GM12878 (cell line): ENCODE data around the gene MYBPHL. TPM values are rescaled to one million over a fixed set of nuclear protein-coding genes. Genes with fewer than 3 reads are reported as not detected.
A peak's percentile ranks its signal among the peaks of the same experiment; 100 is the strongest.

Source experiments
- BACH1 ChIP-seq: fragments of 450-650 bp; IDR thresholded peaks from 2 replicates; pipeline ENCODE4 v1.6.1; 2017; ENCODE audit warnings: mild to moderate bottlenecking, borderline replicate concordance
- RCOR1 ChIP-seq: conservative IDR thresholded peaks from 2 replicates; pipeline ENCODE4 v1.6.1; 2012; ENCODE audit warnings: low read depth, low read length, improper control_type of control experiment
- SMARCA5 ChIP-seq: fragments of 450-650 bp; IDR thresholded peaks from 2 replicates; pipeline ENCODE4 v1.6.1; 2017; ENCODE audit warnings: mild to moderate bottlenecking
- SPI1 ChIP-seq: IDR thresholded peaks from 2 replicates; pipeline ENCODE4 v1.6.1; 2011; ENCODE audit warnings: low read depth, mild to moderate bottlenecking, low read length, moderate library complexity, borderline replicate concordance; ENCODE audit not compliant: insufficient read depth
- SREBF1 ChIP-seq: IDR thresholded peaks from 2 replicates; pipeline ENCODE4 v1.6.1; 2012; ENCODE audit warnings: mild to moderate bottlenecking, low read length
- TCF3 ChIP-seq: IDR thresholded peaks from 2 replicates; pipeline ENCODE4 v1.6.1; 2012; ENCODE audit warnings: low read depth, mild to moderate bottlenecking, low read length, borderline replicate concordance; ENCODE audit not compliant: insufficient read depth
- ZNF622 ChIP-seq: fragments of 450-650 bp; IDR thresholded peaks from 2 replicates; pipeline ENCODE4 v1.6.1; 2017; ENCODE audit warnings: mild to moderate bottlenecking, inconsistent platforms
- polyA plus RNA-seq, 11 experiments: library from polyadenylated mRNA; depleted of rRNA in 4 of 11; unstranded in 6 of 11; stranded (reverse) in 5 of 11; fragments of >200 nt; fragmentation: Nextera tagmentation in 4 of 11; fragmentation: Illumina TruSeq in 1 of 11; extraction: Ambion mirVana in 4 of 11; extraction: Trizol in 1 of 11; gene quantifications; 1 replicate in 1 of 11; 2 replicates in 10 of 11; pipeline versions ENCODE4 v1.2.1 to v1.2.3, GENCODE V29; 2011 to 2016; ENCODE audit warnings: inconsistent platforms in 2 of 11, missing spikeins in 2 of 11, low read depth in 1 of 11
- total RNA-seq, 4 experiments: library from RNA; depleted of rRNA in 3 of 4; stranded (reverse); fragments of >200 nt in 3 of 4; fragmentation: Illumina TruSeq in 1 of 4; extraction: Trizol in 1 of 4; gene quantifications; 2 replicates each; pipeline versions ENCODE4 v1.2.1 to v1.2.3, GENCODE V29; 2013 to 2021
- TF ChIP-seq, protein P1 (sequence below): IDR thresholded peaks from 2 replicates; pipeline ENCODE4 v1.6.1; 2012; ENCODE audit warnings: low read depth, low read length, improper control_type of control experiment
- TF ChIP-seq, protein P2 (sequence below): fragments of 450-650 bp; formaldehyde crosslinking; IDR thresholded peaks from 2 replicates; pipeline ENCODE4 v1.5.0; 2022; ENCODE audit warnings: mild to moderate bottlenecking, missing genetic modification characterization
- TF ChIP-seq, protein P3 (sequence below): fragments of 450-650 bp; IDR thresholded peaks from 2 replicates; pipeline ENCODE4 v1.6.1; 2016; ENCODE audit warnings: mild to moderate bottlenecking

Gene MYBPHL
- total and polyA plus RNA-seq, 10 of the 15 experiments (the other 5 are each of a cell fraction or from before 2014, with no cell fraction given), result 0.16 to 0.75 (median 0.54) TPM; not detected in 7

DNA sequence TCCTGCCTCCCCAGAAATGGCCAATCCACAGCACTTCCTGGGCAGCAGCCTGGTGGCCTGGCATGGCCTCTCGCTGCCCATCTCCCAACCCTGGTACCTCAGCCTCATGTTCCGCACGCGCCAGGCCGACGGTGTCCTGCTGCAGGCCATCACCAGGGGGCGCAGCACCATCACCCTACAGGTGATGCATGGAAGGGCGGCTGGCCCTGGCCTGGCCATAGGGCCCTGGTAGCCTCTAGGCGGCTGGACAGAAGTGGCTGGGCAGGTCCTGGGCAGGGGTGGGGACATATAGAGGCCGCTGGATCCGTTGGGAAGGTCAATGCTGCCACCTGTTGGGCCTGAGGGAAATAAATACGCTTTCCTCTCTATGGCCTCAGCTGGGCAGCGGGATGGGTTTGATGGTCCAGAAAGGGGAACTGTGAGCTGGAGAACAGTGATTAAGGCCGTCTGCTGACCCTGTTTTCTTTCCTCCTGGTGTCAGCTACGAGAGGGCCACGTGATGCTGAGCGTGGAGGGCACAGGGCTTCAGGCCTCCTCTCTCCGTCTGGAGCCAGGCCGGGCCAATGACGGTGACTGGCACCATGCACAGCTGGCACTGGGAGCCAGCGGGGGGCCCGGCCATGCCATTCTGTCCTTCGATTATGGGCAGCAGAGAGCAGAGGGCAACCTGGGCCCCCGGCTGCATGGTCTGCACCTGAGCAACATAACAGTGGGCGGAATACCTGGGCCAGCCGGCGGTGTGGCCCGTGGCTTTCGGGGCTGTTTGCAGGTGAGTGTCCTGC lies 43.0 kb downstream of the MYBPHL start (continued):
- TF ChIP-seq, protein P1, sequence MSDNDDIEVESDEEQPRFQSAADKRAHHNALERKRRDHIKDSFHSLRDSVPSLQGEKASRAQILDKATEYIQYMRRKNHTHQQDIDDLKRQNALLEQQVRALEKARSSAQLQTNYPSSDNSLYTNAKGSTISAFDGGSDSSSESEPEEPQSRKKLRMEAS, result 0 out of 2 replicates have a peak, but pooled peaks have one; percentile 38
- TF ChIP-seq ZNF622, result no peak
- TF ChIP-seq, protein P2, sequence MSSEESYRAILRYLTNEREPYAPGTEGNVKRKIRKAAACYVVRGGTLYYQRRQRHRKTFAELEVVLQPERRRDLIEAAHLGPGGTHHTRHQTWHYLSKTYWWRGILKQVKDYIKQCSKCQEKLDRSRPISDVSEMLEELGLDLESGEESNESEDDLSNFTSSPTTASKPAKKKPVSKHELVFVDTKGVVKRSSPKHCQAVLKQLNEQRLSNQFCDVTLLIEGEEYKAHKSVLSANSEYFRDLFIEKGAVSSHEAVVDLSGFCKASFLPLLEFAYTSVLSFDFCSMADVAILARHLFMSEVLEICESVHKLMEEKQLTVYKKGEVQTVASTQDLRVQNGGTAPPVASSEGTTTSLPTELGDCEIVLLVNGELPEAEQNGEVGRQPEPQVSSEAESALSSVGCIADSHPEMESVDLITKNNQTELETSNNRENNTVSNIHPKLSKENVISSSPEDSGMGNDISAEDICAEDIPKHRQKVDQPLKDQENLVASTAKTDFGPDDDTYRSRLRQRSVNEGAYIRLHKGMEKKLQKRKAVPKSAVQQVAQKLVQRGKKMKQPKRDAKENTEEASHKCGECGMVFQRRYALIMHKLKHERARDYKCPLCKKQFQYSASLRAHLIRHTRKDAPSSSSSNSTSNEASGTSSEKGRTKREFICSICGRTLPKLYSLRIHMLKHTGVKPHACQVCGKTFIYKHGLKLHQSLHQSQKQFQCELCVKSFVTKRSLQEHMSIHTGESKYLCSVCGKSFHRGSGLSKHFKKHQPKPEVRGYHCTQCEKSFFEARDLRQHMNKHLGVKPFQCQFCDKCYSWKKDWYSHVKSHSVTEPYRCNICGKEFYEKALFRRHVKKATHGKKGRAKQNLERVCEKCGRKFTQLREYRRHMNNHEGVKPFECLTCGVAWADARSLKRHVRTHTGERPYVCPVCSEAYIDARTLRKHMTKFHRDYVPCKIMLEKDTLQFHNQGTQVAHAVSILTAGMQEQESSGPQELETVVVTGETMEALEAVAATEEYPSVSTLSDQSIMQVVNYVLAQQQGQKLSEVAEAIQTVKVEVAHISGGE (CRISPR knock-in tag), result no peak
- no peak for TF ChIP-seq TCF3
- no peak for TF ChIP-seq SPI1
- no peak for TF ChIP-seq RCOR1
- TF ChIP-seq SREBF1, result no peak
- TF ChIP-seq, protein P3, sequence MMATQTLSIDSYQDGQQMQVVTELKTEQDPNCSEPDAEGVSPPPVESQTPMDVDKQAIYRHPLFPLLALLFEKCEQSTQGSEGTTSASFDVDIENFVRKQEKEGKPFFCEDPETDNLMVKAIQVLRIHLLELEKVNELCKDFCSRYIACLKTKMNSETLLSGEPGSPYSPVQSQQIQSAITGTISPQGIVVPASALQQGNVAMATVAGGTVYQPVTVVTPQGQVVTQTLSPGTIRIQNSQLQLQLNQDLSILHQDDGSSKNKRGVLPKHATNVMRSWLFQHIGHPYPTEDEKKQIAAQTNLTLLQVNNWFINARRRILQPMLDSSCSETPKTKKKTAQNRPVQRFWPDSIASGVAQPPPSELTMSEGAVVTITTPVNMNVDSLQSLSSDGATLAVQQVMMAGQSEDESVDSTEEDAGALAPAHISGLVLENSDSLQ, result no peak
- peak; percentile 61; the same call in 1 of the 2 replicates for TF ChIP-seq SMARCA5
- no peak for TF ChIP-seq BACH1
